Spleen (tissue), 7 donors: Measurements from ENCODE around the gene CLHC1.
"Not testable (repeated sequence)": the region's sequence is repeated elsewhere in the genome, so short reads cannot be mapped to it uniquely, and the experiment has no call there.

Experiments
- POLR2A ChIP-seq, 3 donors: fragments of 450-650 bp; IDR thresholded peaks; one replicate each; pipeline ENCODE4 v1.5.1; 2017; ENCODE audit warnings: antibody characterized with exemption in 3 of 3, mild to moderate bottlenecking in 1 of 3
- POLR2AphosphoS5 ChIP-seq, 3 donors: sonication (generic); formaldehyde crosslinking; IDR thresholded peaks; one replicate each; pipeline ENCODE4 v1.5.1; 2017; ENCODE audit warnings: antibody characterized with exemption in 3 of 3
- TF ChIP-seq, protein P1 (sequence below), 11 experiments: fragments of 200-600 bp in 7 of 11; fragments of 450-650 bp in 4 of 11; sonication (generic) in 4 of 11; IDR thresholded peaks in 8 of 11; conservative IDR thresholded peaks in 3 of 11; 1 replicate in 7 of 11; 2 replicates in 4 of 11; pipeline versions ENCODE4 v1.4.0 to v1.8.0; 2016 to 2021; ENCODE audit warnings: antibody characterized with exemption in 11 of 11, inconsistent platforms in 4 of 11, mild to moderate bottlenecking in 1 of 11
- donor health status: DM: no; HTN: no; CAD: no; lungs with moderate emphysema.
- donor health status: DM: no; HTN: no; CAD: no.
- donor health status: DM: no; HTN: no; CAD: no.

DNA sequence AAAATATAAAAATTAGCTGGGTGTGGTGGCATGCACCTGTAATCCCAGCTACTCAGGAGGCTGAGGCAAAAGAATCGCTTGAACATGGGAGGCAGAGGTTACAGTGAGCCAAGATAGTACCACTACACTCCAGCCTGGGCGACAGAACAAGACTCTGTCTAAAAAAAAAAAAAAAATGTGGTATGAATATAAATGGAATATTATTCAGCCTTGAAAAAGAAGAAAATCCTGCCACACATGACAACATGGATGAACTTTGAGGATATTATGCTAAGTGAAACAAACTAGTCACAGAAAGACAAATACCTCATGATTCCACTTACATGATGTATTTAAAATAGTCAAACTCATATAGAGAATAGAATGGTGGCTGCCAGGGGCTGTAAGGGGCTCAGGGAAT is 88.4 kb downstream of the CLHC1 start:
- TF ChIP-seq, protein P1, sequence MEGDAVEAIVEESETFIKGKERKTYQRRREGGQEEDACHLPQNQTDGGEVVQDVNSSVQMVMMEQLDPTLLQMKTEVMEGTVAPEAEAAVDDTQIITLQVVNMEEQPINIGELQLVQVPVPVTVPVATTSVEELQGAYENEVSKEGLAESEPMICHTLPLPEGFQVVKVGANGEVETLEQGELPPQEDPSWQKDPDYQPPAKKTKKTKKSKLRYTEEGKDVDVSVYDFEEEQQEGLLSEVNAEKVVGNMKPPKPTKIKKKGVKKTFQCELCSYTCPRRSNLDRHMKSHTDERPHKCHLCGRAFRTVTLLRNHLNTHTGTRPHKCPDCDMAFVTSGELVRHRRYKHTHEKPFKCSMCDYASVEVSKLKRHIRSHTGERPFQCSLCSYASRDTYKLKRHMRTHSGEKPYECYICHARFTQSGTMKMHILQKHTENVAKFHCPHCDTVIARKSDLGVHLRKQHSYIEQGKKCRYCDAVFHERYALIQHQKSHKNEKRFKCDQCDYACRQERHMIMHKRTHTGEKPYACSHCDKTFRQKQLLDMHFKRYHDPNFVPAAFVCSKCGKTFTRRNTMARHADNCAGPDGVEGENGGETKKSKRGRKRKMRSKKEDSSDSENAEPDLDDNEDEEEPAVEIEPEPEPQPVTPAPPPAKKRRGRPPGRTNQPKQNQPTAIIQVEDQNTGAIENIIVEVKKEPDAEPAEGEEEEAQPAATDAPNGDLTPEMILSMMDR (IDR thresholded peaks at IDR 0.05 in 8 of 11, conservative IDR thresholded peaks at IDR 0.05 in 3 of 11): not testable (repeated sequence)
- TF ChIP-seq POLR2A, POLR2AphosphoS5 (IDR thresholded peaks at IDR 0.05): not testable (repeated sequence)
